GM19240 (cell line): Measurements from ENCODE around the gene IRF3.

ENCODE experiments used
- DNase-seq: peaks from one replicate; pipeline ENCODE4 v3.0.0; 2011; ENCODE audit warnings: low spot score; ENCODE audit not compliant: insufficient read length

Gene IRF3

GRCh38 chr19:49687566-49688316, 22.1 kb upstream of the IRF3 start:
- no peak for DNase-seq

GRCh38 chr19:49687150-49687549, 21.5 kb upstream of the IRF3 start:
- no peak for DNase-seq

- DNase-seq: no peak
Observed at GRCh38 chr19:49686503-49687088, 20.9 kb upstream of the IRF3 start.

GRCh38 chr19:49685845-49686332, 20.2 kb upstream of the IRF3 start:
- no peak for DNase-seq

GRCh38 chr19:49684983-49685553, 19.4 kb upstream of the IRF3 start:
- DNase-seq: no peak

GRCh38 chr19:49684251-49684982, 18.8 kb upstream of the IRF3 start:
- DNase-seq: no peak

GRCh38 chr19:49683814-49684250, 18.2 kb upstream of the IRF3 start:
- no peak for DNase-seq

GRCh38 chr19:49682274-49682673, 16.6 kb upstream of the IRF3 start:
- DNase-seq: no peak

GRCh38 chr19:49681830-49682229, 16.2 kb upstream of the IRF3 start:
- DNase-seq: no peak

GRCh38 chr19:49680421-49681351, 15.0 kb upstream of the IRF3 start:
- DNase-seq: peak; percentile 97

- DNase-seq: no peak
Observed at GRCh38 chr19:49679771-49680413, 14.2 kb upstream of the IRF3 start.

- no peak for DNase-seq
Observed at GRCh38 chr19:49678985-49679770, 13.5 kb upstream of the IRF3 start.

GRCh38 chr19:49677901-49678674, 12.4 kb upstream of the IRF3 start:
- DNase-seq: no peak

GRCh38 chr19:49677231-49677900, 11.7 kb upstream of the IRF3 start, which contains the start of gene PRMT1:
TSS of gene PRMT1 (plus strand) at chr19:49677271. CDS start at chr19:49677281, 10 bp downstream.
- no peak for DNase-seq

- DNase-seq: peak; percentile 91
Observed at GRCh38 chr19:49676784-49677230, 11.2 kb upstream of the IRF3 start.

GRCh38 chr19:49676136-49676783, 10.6 kb upstream of the IRF3 start:
- no peak for DNase-seq

GRCh38 chr19:49672131-49672919, 6.7 kb upstream of the IRF3 start:
- DNase-seq: peak; percentile 91
